HG03439 (cell line): ENCODE data around the gene SECISBP2.
A peak's percentile ranks its signal among the peaks of the same experiment; 100 is the strongest.
"Not testable (repeated sequence)": the region's sequence is repeated elsewhere in the genome, so short reads cannot be mapped to it uniquely, and the experiment has no call there.

Experiments
- ATAC-seq: cut with Tn5 transposase; IDR thresholded peaks from one replicate; pipeline ENCODE4 v1.9.1; 2021; ENCODE audit warnings: mild to moderate bottlenecking, moderate library complexity; ENCODE audit not compliant: unreplicated experiment

Gene SECISBP2

DNA sequence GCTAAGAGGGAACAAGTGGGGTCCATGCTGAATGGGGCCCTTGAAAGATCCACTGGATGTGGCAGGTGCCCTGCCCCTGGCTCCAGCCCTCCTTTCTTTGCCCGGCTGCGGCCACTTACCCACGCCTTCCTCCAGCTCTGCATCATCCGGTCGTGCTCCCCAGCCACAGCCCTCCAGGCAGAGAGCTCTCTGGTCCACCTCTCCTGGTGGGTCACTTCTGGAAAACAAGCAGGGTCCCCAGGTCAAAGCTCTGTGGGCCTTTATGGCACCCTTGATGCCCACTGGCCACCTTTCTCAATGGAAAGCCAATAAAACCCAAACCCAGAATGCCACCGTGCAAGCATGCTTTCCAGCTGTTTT lies 45.0 kb downstream of the SECISBP2 start:
- ATAC-seq, result no peak

DNA sequence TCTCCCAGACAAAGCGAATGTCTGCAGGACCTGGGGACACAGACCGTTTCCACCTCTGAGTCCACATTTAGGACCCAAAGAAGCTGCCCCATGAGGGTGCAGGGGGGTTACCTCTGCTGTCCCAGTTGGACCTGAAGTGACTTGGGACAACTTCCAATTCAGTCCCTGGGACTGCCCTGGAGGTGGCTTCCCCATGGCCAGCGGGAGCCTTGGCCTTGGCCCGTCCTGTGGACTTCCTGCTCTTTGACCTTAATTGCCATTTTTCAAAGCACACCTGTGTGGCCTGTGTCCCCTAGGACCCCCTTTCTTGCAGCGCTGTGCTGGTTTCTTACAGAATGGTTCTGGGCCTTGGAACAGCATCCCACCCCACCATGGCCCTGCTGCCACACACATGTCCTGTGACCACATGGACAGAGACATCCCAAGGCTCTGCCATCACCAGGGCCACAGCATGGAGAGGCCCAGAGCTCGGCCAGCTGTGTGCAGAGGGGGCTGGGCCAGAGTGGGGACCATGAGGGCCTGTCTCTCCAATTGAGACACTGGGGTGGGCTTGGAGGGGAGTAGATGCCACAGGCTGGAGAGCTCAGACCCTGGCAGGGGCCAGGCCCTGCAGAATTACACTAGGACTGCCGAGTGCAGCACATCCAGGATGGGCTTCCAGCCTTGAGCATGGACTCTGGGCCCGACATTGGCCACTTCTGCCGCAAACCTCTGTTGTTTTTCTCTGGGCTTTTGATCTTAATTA lies 45.8 kb downstream of the SECISBP2 start:
- no peak for ATAC-seq

DNA sequence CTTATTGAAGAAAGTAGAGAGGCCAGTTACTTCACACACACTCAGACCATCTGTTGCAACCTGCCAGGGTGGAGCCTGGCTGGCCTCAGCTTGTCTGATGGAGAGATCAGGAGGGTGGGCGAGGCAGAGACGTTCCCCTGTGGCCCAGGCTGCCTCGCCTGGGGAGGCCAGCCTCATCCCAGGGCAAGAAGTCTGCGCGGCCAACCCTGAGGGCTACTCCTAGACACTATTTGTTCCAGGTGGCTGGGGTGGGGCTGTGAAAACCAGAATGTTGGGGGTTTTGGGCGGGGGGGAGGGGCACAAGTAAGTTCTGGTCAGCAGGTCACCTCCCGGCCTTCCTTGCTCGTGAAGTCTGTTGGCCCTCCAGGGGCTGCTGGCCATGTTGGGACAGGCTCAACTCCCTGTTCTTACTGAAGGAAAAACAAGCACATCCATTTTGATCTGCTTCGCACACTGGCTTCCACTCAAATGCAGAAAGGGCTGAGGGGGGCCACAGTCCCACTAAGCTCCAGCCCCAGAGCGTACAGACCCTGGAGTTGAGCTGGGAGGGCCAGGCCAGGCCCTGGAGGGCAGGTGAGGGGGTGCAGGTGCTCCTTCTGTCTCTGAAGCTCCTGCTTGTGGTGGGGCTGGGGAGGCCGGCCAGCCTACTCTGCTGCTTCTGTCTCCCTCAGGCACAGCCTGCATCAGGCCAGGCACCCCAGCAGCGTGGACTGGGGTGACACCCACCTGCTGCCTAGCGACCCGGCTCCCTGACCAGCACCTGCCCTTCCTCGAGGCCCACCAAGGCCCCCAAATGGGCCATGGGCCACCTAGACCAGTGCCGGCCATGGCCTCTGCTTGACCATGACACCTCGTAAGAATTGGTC lies 46.6 kb downstream of the SECISBP2 start:
- no peak for ATAC-seq

DNA sequence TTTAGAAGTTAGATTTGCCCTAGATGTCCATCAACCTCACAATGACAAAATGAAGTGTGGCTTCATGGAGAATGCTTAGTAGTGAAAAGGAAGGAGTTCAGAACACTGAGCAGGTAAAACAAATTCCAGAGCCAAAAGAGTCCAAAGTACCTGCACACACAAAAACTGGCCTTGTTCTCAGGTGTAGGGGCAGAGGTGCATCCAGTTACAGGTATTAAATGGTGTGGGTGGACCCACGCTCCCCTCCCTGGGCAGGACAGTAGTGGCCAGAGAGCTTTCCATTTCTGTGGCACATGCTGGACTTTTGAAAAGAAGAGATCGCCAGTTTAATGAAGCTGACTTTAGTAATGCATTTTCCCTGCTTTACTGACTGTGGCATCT lies 47.2 kb downstream of the SECISBP2 start:
- no peak for ATAC-seq

DNA sequence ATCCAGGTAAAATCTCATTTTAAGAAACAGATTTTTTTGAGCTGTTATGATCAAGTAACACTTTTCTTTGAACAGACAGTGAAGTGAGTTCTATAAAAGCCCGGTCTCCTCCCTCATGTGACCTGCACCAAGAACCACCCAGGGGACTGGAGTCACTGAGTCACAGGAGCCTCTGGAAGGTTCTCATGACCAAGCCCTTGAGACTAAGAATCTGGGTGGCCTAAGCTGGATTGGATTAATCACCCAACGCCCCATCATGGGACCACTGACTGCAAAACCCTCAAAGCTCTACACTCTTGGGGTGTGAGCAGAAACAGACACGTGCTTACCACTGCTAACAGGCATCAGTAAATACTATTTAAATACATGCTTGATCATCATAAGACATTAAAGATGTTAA lies 48.4 kb downstream of the SECISBP2 start:
- ATAC-seq, result no peak

DNA sequence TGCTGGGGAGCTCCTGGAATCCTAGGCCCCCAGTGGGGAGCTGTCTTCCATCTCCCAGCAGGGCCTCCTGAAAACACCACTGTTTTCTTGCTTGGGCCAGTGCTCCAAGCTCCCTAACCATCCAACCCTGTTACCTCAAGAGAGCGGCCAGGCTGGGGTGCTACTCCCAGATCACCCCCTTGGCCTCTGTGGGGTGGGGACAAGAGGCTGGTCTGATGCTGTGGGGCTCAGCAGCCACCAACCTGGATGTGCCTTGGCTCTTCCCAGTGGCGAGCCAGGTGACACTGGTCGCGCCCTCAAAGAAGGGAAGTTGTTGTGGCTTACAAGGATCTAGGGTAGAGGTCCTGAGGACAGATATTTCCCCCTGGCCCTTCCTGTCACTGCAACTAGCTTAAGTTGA lies 49.0 kb downstream of the SECISBP2 start:
- no peak for ATAC-seq

DNA sequence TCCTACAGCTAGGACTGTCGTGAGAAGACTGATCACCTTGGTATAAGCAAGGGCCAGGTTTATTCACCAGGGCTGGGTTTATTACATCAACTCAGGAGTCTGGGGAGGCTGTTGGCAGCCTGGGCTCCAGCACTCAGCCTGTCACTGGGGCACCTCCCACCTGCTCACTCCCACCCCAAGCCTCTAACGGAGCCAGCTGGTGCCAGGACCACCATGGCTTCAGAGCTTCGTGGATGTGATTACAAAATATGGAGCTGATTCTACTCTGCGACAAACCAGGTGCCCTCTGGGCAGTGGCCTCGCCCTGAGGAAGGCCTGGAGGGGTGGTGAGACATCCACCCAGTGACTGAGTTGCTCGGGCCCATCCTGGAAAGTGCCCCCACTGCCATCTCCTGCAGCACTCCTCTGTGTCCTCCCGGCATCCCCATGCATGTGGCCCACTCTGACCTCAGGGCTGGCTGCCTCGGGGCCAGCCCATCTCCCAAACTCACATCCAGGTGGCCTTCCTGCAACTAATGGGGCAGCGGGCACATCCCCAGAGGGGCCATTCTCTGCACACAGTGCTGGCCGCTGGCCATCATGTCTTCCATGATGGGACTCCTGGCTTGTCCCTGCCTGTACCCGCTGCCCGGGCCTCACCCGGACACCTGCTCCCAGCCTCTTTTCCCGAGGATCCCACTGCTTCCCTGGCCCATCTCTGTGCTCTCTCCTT lies 49.6 kb downstream of the SECISBP2 start:
- no peak for ATAC-seq

DNA sequence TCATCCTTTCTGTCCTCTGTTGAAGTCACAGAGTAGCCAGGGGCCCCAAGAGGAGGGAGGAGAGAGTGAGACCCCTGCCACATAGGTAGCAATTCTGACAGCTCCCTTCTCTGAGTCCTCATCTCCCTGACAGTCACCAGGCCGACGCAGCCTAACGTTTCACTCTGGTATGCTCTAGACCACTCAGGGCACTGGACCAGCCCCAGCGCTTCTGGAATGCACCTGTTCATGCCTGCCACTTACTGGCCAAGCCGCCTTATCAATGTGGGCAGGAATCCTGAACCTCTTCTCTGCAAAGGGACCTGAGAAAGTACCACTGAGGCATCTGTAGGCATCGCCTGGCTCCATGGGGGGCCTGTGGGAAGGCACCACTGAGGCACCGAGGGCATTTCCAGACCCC lies 50.2 kb downstream of the SECISBP2 start:
- no peak for ATAC-seq

DNA sequence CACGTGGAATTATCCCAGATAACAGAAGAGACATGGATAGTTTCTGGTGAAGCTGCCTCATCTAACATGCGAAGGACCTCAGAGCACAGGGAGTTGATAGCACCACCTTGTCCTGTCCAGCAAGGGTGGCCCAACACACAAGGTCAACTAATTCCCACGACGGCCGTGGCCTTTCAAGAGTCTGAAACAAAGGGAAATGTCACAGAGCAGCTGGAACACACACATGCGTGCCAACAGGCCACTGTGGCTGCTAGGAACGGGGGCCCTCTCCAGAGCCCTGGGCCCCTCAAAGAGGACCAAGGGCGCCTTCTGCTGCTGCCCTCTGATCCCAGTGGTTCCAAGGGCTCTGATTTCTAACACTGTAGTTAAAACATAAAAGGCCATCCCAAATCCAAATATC lies 50.7 kb downstream of the SECISBP2 start:
- no peak for ATAC-seq

DNA sequence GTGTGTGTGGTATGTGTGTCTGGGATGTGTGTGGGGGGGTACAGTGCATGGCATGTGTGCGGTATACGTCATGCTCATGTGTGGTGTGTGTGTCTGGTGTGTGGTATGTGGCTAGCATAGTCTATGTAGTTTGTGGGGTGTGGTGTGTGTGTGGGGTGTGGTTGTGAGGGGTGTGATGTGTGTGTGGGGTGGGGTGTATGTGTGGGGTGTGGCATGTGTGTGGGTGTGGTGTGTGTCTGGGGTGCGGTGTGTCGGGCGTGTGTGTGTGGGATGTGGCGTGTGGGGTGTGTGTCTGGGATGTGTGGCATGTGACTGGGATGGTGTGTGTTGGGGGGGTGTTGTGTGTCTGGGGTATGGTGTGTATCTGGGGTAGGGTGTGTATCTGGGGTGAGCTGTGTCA lies 52.3 kb downstream of the SECISBP2 start:
- ATAC-seq, result no peak

DNA sequence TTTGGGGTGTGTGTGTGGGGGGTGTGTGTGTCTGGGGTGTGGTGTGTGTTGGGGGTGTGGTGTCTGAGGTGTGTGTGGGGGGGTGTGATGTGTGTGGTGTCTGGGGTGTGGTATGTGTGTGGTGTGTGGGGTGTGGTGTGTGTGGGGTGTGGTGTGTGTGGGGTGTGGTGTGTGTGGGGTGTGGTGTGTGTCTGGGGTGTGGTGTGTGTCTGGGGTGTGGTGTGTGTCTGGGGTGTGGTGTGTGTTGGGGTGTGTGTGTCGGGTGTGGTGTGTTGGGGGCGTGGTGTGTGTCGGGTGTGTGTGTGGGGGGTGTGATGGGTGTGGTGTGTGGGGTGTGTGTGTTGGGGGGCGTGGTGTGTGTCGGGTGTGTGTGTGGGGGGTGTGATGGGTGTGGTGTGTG lies 53.5 kb downstream of the SECISBP2 start:
- not testable (repeated sequence) for ATAC-seq

DNA sequence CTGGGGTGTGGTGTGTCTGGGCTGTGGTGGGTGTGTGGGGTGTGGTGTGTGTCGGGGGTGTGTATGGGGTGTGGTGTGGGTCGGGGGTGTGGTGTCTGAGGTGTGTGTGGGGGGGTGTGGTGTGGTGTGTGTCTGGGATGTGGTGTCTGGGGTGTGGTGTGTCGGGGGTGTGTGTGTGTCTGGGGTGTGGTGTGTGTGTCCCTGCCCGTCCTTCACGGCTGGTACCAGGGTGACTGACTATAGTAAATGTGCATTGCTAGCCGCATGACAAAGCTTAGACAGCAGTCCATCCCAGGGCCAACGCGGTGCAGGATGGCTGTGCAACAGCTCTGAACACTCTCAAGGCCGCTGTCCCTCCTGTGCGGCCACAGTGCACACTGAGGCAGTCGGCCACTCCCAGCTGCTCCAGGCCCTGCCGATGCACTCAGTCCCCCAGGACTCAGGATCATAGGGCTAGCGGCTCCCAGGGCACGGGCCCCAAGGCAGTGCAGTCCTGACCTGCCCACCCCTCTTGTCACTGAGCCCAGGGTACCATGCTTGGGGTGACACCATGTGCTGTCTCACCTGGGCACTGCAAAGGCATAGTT lies 54.0 kb downstream of the SECISBP2 start:
- no peak for ATAC-seq

DNA sequence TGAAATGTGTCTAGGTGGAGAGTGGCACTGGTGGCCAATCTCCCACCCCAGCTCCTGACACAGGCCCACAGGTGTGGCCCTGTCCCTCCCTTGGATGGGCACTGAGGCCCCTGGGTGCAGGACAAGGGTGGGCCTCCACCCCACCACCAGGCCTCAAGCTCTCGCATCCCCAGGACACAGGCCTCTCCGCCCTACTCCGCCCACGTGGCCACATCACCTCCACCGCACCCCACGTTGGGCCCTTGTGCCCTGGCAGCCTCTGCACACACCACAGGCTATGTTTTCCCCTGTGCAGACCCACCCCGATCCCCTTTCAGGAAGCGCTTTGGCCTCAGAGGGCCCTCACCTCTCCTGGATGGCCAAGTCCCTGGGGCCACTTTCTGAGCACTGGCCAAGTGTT lies 54.7 kb downstream of the SECISBP2 start:
- no peak for ATAC-seq

DNA sequence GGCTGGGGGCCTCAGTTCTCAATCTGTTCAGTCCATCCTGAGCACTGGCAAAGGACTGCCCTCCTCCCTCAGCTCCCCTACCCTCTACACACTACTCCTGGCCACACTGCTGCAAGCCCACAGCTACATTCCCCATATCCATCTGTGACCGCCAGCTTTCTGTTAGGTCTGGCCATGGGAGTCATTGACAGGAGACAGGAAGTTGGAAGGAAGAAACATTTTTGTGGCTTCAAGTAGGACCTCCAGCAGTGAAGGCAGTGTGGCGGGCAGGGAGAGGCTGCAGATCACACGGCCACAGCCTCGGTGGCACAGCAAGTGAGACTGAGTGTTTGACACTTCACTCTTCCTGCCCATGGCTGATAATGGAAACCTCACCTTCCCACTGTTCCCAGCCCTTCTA lies 55.9 kb downstream of the SECISBP2 start:
- ATAC-seq, result no peak

DNA sequence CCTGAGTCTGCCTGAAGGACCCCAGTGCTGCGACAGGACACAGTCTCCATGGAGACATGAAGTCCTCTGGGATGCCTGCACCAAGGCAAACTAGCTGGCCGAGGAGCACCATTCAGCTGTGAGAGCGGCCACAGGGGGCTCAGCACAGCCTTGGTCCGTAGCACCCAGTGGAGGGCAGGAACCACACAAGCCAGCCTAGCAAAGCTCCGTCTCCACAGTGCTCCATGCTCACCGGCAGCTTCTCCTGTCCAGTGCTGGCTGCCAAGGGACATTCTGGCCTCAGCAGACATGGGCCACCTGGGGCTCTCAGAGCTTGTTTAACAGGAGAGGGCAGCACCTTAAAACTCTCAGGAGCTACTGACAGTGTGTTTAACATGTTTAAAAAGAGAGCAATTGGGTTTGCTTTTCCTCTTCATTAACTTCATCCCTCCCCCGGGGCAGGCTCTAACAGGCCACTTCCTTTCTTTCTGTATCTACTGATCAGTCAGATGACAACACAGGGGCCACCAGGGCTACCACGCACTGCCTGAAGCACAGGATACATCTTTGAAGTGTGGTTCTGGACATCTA lies 57.0 kb downstream of the SECISBP2 start:
- ATAC-seq, result peak; percentile 53

DNA sequence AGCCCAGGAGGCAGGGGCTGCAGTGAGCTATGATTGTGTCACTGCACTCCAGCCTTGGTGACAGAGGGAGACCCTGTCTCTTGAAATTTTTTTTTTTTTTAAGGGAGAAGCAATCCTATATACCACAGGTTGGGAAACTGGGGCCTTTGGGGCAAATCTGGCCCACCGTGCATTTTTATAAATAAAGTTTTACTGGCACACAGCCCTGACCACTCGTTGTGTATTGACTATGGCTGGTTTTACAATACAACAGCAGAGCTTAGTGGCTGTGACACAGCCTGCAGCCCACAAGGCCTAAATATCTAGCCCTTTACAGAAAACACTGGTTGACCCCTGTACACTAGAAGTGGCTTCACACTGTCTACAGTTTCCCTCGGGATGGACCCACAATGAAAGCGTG lies 58.0 kb downstream of the SECISBP2 start:
- ATAC-seq, result no peak

DNA sequence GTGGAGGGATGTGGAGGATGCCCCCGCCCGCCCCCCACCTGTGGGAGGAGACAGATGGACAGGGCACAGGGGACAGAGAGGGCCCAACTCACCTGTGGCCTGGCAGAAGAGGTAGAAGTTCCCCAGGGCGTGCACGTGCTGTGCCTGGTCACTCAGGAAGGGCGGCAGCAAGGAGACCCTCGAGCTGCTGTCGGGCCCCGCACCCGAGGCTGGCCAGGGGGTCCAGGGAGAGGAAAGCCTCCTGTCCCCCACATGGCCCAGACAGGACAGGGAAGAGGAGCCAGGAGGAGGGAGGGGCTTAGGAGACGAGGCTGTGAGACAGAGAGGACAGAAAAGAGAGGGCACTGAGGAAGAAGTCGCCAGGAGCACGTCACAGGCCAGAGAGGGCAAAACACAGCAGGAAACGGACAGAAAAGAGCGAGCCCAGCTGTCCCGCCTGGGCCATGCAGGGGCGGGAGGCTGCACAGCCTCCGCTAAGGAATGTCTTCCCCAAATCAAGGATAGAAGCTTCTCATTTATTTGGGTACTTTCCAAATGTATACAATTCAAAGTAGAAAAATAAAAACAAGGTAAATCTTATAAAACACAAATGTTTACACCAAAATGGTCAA lies 58.5 kb downstream of the SECISBP2 start:
- no peak for ATAC-seq

DNA sequence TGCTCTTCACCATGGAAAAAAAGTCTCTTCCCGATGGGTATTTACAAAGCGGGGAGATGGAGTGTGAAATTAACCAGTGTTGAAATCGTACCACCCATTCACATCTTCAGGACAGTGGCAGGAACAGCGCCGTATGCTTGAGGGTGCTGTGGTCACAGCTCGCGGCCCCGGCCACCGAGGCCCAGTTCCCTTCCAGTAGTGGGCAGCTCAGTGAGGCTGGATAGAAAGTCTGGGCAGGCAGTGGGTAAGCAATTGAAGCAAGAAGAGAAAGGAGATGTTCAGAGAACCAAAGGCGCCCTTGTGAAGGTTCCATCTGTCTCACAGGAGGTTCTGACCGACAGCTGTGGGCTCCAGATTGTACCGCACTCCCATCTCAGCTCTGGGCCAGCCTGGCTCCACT lies 59.1 kb downstream of the SECISBP2 start:
- ATAC-seq, result no peak

DNA sequence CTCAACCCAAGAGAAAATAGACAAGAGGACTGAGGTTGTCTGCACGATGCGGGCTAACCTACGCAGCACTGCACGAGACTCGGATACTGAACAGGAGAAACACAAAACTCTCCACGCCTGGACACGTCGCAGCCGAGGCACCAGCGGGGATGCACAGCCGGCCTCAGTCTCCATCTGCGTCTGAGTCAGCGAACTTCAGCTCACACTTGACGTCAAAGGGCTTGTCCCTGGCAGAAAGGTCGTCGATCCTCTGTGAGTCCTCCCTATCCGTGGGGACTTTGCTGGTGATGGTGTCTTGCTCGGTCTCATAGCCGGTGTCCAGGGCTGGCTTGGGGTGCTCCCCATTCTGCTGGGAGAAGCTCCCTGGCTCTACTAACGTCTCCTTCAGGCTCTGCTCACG lies 60.2 kb downstream of the SECISBP2 start:
- ATAC-seq, result no peak

DNA sequence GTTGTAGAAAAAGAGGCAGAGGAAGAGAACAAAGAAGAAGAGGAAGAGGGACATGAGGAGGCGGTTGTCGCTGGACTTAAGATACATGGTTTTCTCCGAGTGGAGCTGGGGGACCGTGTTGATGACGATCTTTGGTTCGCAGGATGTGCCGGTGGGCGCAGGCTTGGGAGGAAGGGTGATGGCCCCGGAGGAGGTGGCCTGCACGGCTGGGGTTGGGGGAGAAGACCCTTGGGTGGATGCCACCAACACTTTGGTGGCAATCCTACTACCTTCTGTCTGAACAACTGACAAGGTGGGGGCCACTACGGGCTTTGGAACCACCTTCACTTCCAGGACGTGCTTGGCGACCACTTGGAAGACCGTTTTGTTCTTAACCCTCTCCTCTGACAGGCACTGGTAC lies 60.7 kb downstream of the SECISBP2 start:
- no peak for ATAC-seq
